Loucy (cell line): ENCODE data around the gene SLC16A10.
"Not testable (repeated sequence)": the region's sequence is repeated elsewhere in the genome, so short reads cannot be mapped to it uniquely, and the experiment has no call there.

Experiments used
- EZH2phosphoT487 ChIP-seq: fragments of 200-600 bp; IDR thresholded peaks from 2 replicates; pipeline ENCODE4 v1.6.1; 2018; ENCODE audit warnings: antibody characterized with exemption, mild to moderate bottlenecking, moderate library complexity, borderline replicate concordance
- TF ChIP-seq, protein P1 (sequence below): fragments of 200-600 bp; sonication (generic); conservative IDR thresholded peaks from 2 replicates; pipeline ENCODE4 v1.5.1; 2014; ENCODE audit warnings: mild to moderate bottlenecking, antibody characterized with exemption, low read length

DNA sequence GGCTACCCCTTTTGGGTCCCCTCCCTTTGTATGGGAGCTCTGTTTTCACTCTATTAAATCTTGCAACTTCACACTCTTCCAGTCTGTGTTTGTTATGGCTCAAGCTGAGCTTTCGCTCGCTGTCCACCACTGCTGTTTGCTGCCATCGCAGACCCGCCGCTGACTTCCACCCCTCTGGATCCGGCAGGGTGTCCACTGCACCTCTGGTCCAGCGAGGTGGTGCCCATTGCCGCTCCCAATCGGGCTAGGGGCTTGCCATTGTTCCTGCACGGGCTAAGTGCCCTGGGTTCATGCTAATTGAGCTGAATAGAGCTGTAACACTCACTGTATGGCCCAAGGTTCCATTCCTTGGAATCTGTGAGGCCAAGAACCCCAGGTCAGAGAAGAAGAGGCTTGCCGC, 43.7 kb downstream of the SLC16A10 start:
- not testable (repeated sequence) for TF ChIP-seq EZH2phosphoT487
- TF ChIP-seq, protein P1, sequence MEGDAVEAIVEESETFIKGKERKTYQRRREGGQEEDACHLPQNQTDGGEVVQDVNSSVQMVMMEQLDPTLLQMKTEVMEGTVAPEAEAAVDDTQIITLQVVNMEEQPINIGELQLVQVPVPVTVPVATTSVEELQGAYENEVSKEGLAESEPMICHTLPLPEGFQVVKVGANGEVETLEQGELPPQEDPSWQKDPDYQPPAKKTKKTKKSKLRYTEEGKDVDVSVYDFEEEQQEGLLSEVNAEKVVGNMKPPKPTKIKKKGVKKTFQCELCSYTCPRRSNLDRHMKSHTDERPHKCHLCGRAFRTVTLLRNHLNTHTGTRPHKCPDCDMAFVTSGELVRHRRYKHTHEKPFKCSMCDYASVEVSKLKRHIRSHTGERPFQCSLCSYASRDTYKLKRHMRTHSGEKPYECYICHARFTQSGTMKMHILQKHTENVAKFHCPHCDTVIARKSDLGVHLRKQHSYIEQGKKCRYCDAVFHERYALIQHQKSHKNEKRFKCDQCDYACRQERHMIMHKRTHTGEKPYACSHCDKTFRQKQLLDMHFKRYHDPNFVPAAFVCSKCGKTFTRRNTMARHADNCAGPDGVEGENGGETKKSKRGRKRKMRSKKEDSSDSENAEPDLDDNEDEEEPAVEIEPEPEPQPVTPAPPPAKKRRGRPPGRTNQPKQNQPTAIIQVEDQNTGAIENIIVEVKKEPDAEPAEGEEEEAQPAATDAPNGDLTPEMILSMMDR = not testable (repeated sequence)
